Measurements from ENCODE around the gene CERK. TPM values are rescaled to one million over a fixed set of nuclear protein-coding genes. Genes with fewer than 3 reads are reported as not detected.

Gene CERK
- total and polyA plus RNA-seq, 2 of the 13 experiments (the other 11 are each of a cell fraction or from before 2014, with no cell fraction given), result 40.3 to 41.9 TPM

DNA sequence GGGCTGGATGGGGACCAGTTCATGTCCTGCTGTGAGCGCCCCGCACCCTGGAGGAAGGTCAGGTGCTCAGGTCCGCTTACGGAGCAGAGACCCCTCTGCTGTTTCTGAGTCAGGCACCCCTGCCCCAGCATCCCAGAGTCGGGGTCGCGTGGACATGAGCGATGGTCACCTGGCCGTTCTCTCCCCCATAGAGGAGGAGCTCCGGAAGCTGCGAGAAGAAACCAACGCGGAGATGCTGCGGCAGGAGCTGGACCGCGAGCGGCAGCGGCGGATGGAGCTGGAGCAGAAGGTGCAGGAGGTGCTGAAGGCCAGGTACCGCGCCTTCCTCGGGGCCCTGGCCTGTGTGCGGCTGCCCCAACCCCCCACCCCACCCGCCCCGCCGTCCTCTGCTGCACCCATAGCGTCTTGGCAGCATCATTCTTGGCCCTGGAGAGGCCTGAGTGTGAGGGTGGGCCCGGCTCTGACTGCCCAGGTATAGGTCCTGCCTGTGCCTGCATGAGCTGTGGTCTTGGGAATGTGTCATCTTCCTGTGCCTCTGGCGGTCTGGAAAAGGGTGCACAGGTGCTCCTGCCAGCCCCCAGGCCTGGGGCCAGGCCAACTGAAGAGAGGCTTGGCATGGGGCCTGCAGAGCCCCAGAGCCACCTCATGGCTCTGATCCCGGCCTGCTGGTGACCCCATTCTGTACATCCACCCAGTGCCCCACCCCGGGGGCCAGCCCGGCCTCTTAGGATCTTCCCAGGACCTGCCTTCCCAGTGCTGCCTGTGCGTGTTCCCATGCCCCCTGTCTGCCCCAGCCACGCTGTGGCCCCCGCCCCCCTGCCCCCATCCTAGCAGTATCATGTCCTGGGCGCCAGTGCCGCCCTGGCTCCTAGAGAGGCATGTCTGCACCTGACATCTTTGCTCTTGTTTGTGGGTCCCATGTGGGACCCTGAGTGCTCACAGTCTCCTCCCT is 79.8 kb downstream of the CERK start (continued):
- TF ChIP-seq ZBTB33 (CRISPR knock-in tag; IDR thresholded peaks at IDR 0.05) (no peak), REPIN1 (CRISPR knock-in tag; IDR thresholded peaks at IDR 0.05; ENCODE audit: borderline replicate concordance, low read depth) (no peak), POGZ (CRISPR knock-in tag; IDR thresholded peaks at IDR 0.05) (no peak), ZNF713 (CRISPR knock-in tag; IDR thresholded peaks at IDR 0.05) (no peak), KDM6A (CRISPR knock-in tag; IDR thresholded peaks at IDR 0.05; ENCODE audit: low read depth) (no peak), ZKSCAN5 (CRISPR knock-in tag; IDR thresholded peaks at IDR 0.05) (no peak), CENPX (CRISPR knock-in tag; IDR thresholded peaks at IDR 0.05) (no peak)

GRCh38 chr22:46657655-46657953 is 80.4 kb downstream of the CERK start:
- in situ Hi-C loops (cut with HindIII; ENCODE audit: extremely low pct_ligation_motif_present, low pct_unique_long_range_greater_than_20kb), result loop anchor here (25.0 kb wide), 1 partner anchor 95 kb away; no protein-coding TSS in a partner anchor
- FAIRE-seq (no peak), ATAC-seq (no peak), DNase-seq (ENCODE audit: low spot score) (no peak)
- Histone ChIP-seq H3K36me3 (replicated peaks in 1 of 2; ENCODE audit: control insufficient read depth in 1 of 2, insufficient read depth in 2 of 2, low read length in 2 of 2) (no peaks in the 10 kb centered on the region; a peak in 1 of 5 replicates), H3K79me2 (ENCODE audit: insufficient read depth, low read length) (no peaks in the 10 kb centered on the region), H3K9ac (ENCODE audit: insufficient read depth, low read depth, low read length) (no peak overlapping the region), H3K4me3 (replicated peaks in 1 of 3; ENCODE audit: insufficient read depth in 1 of 3, low read depth in 2 of 3, low read length in 3 of 3) (no peak overlapping the region), H3K27me3 (ENCODE audit: control insufficient read depth in 1 of 2, insufficient read depth in 2 of 2, low read length in 2 of 2) (no peaks in the 10 kb centered on the region; a peak in 1 of 5 replicates), H3K9me3 (ENCODE audit: low read length) (no peaks in the 10 kb centered on the region), H3K27ac (ENCODE audit: extremely low read length, insufficient read depth, low read length) (no peak overlapping the region), H3K4me1 (ENCODE audit: insufficient read depth, low read length) (peaks cover 51% of the 10 kb centered on the region), H4K20me1 (ENCODE audit: insufficient read depth, low read length) (no peaks in the 10 kb centered on the region; the same call in 1 of the 2 replicates), H3K4me2 (ENCODE audit: low read depth, low read length) (no peak overlapping the region), H2AFZ (ENCODE audit: low read length) (no peak overlapping the region)
- WGBS (ENCODE audit: low lambda C conversion rate), result 96% methylated on average over 7 of the region's 10 CpGs
- ChIA-PET POLR2A (no interaction called here), CTCF (ENCODE audit: low intra/inter-chr PET ratio, low total read pairs) (no interaction called here)
- intact Hi-C loops (cut with micrococcal nuclease; ENCODE audit: unreplicated experiment), result no loop called here
- no peak for TF ChIP-seq NR0B2 (CRISPR knock-in tag; IDR thresholded peaks at IDR 0.05)
- no peak for TF ChIP-seq SKI (IDR thresholded peaks at IDR 0.05; ENCODE audit: partially characterized antibody)
- no peak for TF ChIP-seq ZNF225 (CRISPR knock-in tag; IDR thresholded peaks at IDR 0.05)
- TF ChIP-seq ZNF550 (CRISPR knock-in tag; IDR thresholded peaks at IDR 0.05; ENCODE audit: borderline replicate concordance), result no peak
- no peak for TF ChIP-seq KDM4B (CRISPR knock-in tag; IDR thresholded peaks at IDR 0.05)
- TF ChIP-seq TARDBP (CRISPR knock-in tag; IDR thresholded peaks at IDR 0.05), result no peak
- no peak for TF ChIP-seq ZFAT (CRISPR knock-in tag; conservative IDR thresholded peaks at IDR 0.05)
- TF ChIP-seq THAP11 (CRISPR knock-in tag; IDR thresholded peaks at IDR 0.05), result no peak
- TF ChIP-seq WIZ (CRISPR knock-in tag; IDR thresholded peaks at IDR 0.05), result no peak
- TF ChIP-seq ZNF317 (CRISPR knock-in tag; IDR thresholded peaks at IDR 0.05), result no peak
- no peak for TF ChIP-seq TCF12 (IDR thresholded peaks at IDR 0.05)
- no peak for TF ChIP-seq TCF12 (CRISPR knock-in tag; IDR thresholded peaks at IDR 0.05)
- no peak for TF ChIP-seq HNRNPH1 (optimal IDR thresholded peaks at IDR 0.05; ENCODE audit: low read depth, low read length)
- no peak for TF ChIP-seq ZEB1 (IDR thresholded peaks at IDR 0.05; ENCODE audit: insufficient replicate concordance, low read depth)
- no TSS peak for BruUV-seq (replicated peaks)

All from HepG2 (cell line).